ENCODE measurements around the gene AHCYL2.

The AHCYL2 gene

GRCh38 chr7:129422727-129423126, 197.9 kb downstream of the AHCYL2 start:
- Histone ChIP-seq H3K27ac (no peak overlapping the region), H3K36me3 (no peaks in the 10 kb centered on the region), H3K27me3 (ENCODE audit: insufficient read depth, low read depth, severe bottlenecking) (no peaks in the 10 kb centered on the region), H3K4me3 (ENCODE audit: low read depth, low read length) (no peak overlapping the region), H3K9me3 (ENCODE audit: severe bottlenecking) (no peaks in the 10 kb centered on the region)
- TF ChIP-seq CTCF (IDR thresholded peaks at IDR 0.05; ENCODE audit: low read depth, low read length), result no peak
- DNase-seq, result no peak

GRCh38 chr7:129423700-129424410, 199.0 kb downstream of the AHCYL2 start:
- DNase-seq, result no peak
- Histone ChIP-seq H3K36me3 (no peaks in the 10 kb centered on the region), H3K27ac (no peak overlapping the region), H3K4me3 (ENCODE audit: low read depth, low read length) (no peak overlapping the region), H3K27me3 (ENCODE audit: insufficient read depth, low read depth, severe bottlenecking) (no peaks in the 10 kb centered on the region), H3K9me3 (ENCODE audit: severe bottlenecking) (no peaks in the 10 kb centered on the region)
- TF ChIP-seq CTCF (IDR thresholded peaks at IDR 0.05; ENCODE audit: low read depth, low read length), result no peak

- no peaks in the 10 kb centered on the region for H3K36me3 ChIP-seq
- no peaks in the 10 kb centered on the region for H3K27me3 ChIP-seq (ENCODE audit: insufficient read depth, low read depth, severe bottlenecking)
- H3K9me3 ChIP-seq (ENCODE audit: severe bottlenecking), result no peaks in the 10 kb centered on the region
- DNase-seq, result no peak
- no peak for TF ChIP-seq CTCF (IDR thresholded peaks at IDR 0.05; ENCODE audit: low read depth, low read length)
- no peak overlapping the region for H3K4me3 ChIP-seq (ENCODE audit: low read depth, low read length)
- no peak overlapping the region for H3K27ac ChIP-seq
Measured at GRCh38 chr7:129426482-129426881, 201.7 kb downstream of the AHCYL2 start.

- H3K27ac ChIP-seq, result no peak overlapping the region
- no peaks in the 10 kb centered on the region for H3K9me3 ChIP-seq (ENCODE audit: severe bottlenecking)
- TF ChIP-seq CTCF (IDR thresholded peaks at IDR 0.05; ENCODE audit: low read depth, low read length), result no peak
- no peak overlapping the region for H3K4me3 ChIP-seq (ENCODE audit: low read depth, low read length)
- no peak for DNase-seq
- no peaks in the 10 kb centered on the region for H3K36me3 ChIP-seq
- H3K27me3 ChIP-seq (ENCODE audit: insufficient read depth, low read depth, severe bottlenecking), result no peaks in the 10 kb centered on the region
Measured at GRCh38 chr7:129427526-129428045, 202.8 kb downstream of the AHCYL2 start.

GRCh38 chr7:129431911-129432643, 207.2 kb downstream of the AHCYL2 start:
- Histone ChIP-seq H3K36me3 (peaks cover 3% of the 10 kb centered on the region; the same call in 1 of the 2 replicates), H3K4me3 (ENCODE audit: low read depth, low read length) (no peak overlapping the region), H3K9me3 (ENCODE audit: severe bottlenecking) (no peaks in the 10 kb centered on the region), H3K27me3 (ENCODE audit: insufficient read depth, low read depth, severe bottlenecking) (no peaks in the 10 kb centered on the region), H3K27ac (peak overlapping the region; percentile 44)
- TF ChIP-seq CTCF (IDR thresholded peaks at IDR 0.05; ENCODE audit: low read depth, low read length), result 0 out of 2 replicates have a peak, but pooled peaks have one; percentile 30
- DNase-seq, result peak; percentile 42
